BJ (cell line): ENCODE results near the gene HIBADH. TPM values are rescaled to one million over a fixed set of nuclear protein-coding genes. Genes with fewer than 3 reads are reported as not detected.
A peak's percentile ranks its signal among the peaks of the same experiment; 100 is the strongest.

Experiments
- CTCF ChIA-PET: fragments of 350-600 bp; formaldehyde crosslinking; extraction: SDS; loops from one replicate; lab custom pipeline; 2021; ENCODE audit warnings: antibody characterized with exemption, inconsistent platforms; lab: Yijun Ruan, JAX
- POLR2A ChIA-PET: fragments of 300-600 bp; sonication (Branson Sonifier 250); formaldehyde crosslinking; extraction: SDS; loops from one replicate; lab custom pipeline; 2021; ENCODE audit warnings: antibody characterized with exemption; lab: Charles Lee
- DNase-seq: peaks from one replicate; pipeline ENCODE4 v3.0.0-alpha.2; 2011; ENCODE audit warnings: low read depth
- H3K27me3 ChIP-seq: 2 replicates; pipeline ENCODE4 v1.6.0; 2011; ENCODE audit warnings: low read length; ENCODE audit not compliant: control insufficient read depth, insufficient read depth
- H3K36me3 ChIP-seq: 2 replicates; pipeline ENCODE4 v1.5.1; 2011; ENCODE audit warnings: low read length; ENCODE audit not compliant: control insufficient read depth, insufficient read depth
- H3K4me3 ChIP-seq: 2 replicates; pipeline ENCODE4 v1.5.1; 2011; ENCODE audit warnings: low read depth, mild to moderate bottlenecking, control low read depth, low read length
- CTCF ChIP-seq: IDR thresholded peaks from 2 replicates; pipeline ENCODE4 v1.5.1; 2011; ENCODE audit warnings: low read depth, mild to moderate bottlenecking, control low read depth, inconsistent platforms, low read length, moderate library complexity; ENCODE audit not compliant: insufficient read depth
- polyA plus RNA-seq: library from polyadenylated mRNA; depleted of rRNA; stranded (reverse); fragments of >200 nt; gene quantifications from 2 replicates; pipeline ENCODE4 v1.2.3, GENCODE V29; 2011

The HIBADH gene
- polyA plus RNA-seq, 1 experiment = 42.4 TPM

- Histone ChIP-seq H3K36me3 (no peaks in the 10 kb centered on the region; the same call in 1 of the 2 replicates), H3K27me3 (no peaks in the 10 kb centered on the region), H3K4me3 (peak overlapping the region; percentile 66)
- ChIA-PET POLR2A (no interaction called here), CTCF (interaction anchor here (0.6 to 1.6 kb wide), 6 partner anchors 15 to 430 kb away, joined by 3 to 6 read pairs (median 3); no protein-coding TSS in a partner anchor)
- TF ChIP-seq CTCF = no peak
- no peak for DNase-seq
Observed at GRCh38 chr7:27661811-27662489, 733 bp downstream of the HIBADH start.

GRCh38 chr7:27656724-27657123, 6.0 kb downstream of the HIBADH start:
- no peak for DNase-seq
- H3K27me3 ChIP-seq = no peaks in the 10 kb centered on the region
- H3K4me3 ChIP-seq = no peak overlapping the region
- POLR2A ChIA-PET = no interaction called here
- CTCF ChIA-PET = no interaction called here
- no peak for TF ChIP-seq CTCF
- H3K36me3 ChIP-seq = no peaks in the 10 kb centered on the region; the same call in 1 of the 2 replicates

- H3K36me3 ChIP-seq = no peaks in the 10 kb centered on the region; the same call in 1 of the 2 replicates
- no peak overlapping the region for H3K4me3 ChIP-seq
- ChIA-PET POLR2A (no interaction called here), CTCF (interaction anchor here (1.2 kb wide), 1 partner anchor 12 kb away, joined by 6 read pairs; no protein-coding TSS in a partner anchor)
- no peaks in the 10 kb centered on the region for H3K27me3 ChIP-seq
- no peak for DNase-seq
- no peak for TF ChIP-seq CTCF
Observed at GRCh38 chr7:27655184-27655583, 7.5 kb downstream of the HIBADH start.

GRCh38 chr7:27652518-27652917, 10.2 kb downstream of the HIBADH start:
- CTCF ChIA-PET = no interaction called here
- no peaks in the 10 kb centered on the region for H3K27me3 ChIP-seq
- H3K36me3 ChIP-seq = no peaks in the 10 kb centered on the region
- no peak for DNase-seq
- POLR2A ChIA-PET = no interaction called here
- no peak for TF ChIP-seq CTCF
- H3K4me3 ChIP-seq = no peak overlapping the region

GRCh38 chr7:27651702-27652101, 11.0 kb downstream of the HIBADH start:
- H3K4me3 ChIP-seq = no peak overlapping the region
- CTCF ChIA-PET = no interaction called here
- no peak for TF ChIP-seq CTCF
- H3K36me3 ChIP-seq = no peaks in the 10 kb centered on the region
- no peaks in the 10 kb centered on the region for H3K27me3 ChIP-seq
- no peak for DNase-seq
- POLR2A ChIA-PET = no interaction called here
